Large intestine (tissue), 3 donors: Measurements from ENCODE around the gene WDR17. TPM values are rescaled to one million over a fixed set of nuclear protein-coding genes. Genes with fewer than 3 reads are reported as not detected.
A peak's percentile ranks its signal among the peaks of the same experiment; 100 is the strongest.

Experiments
- DNase-seq, 2 donors: peaks; one replicate each; pipeline versions ENCODE4 v3.0.0 to v3.0.0-alpha.2; 2013
- H3K27ac ChIP-seq: one replicate; pipeline ENCODE4 v1.5.1; 2013; ENCODE audit warnings: low read length
- H3K27me3 ChIP-seq: 2 replicates; pipeline ENCODE4 v1.6.1; 2013; ENCODE audit warnings: low read length; ENCODE audit not compliant: control insufficient read depth, insufficient read depth
- H3K36me3 ChIP-seq: 2 replicates; pipeline ENCODE4 v1.6.1; 2013; ENCODE audit warnings: low read length; ENCODE audit not compliant: control insufficient read depth, insufficient read depth
- H3K4me1 ChIP-seq: one replicate; pipeline ENCODE4 v1.6.1; 2013; ENCODE audit warnings: low read length; ENCODE audit not compliant: control insufficient read depth, insufficient read depth
- H3K4me3 ChIP-seq: one replicate; pipeline ENCODE4 v1.5.1; 2013; ENCODE audit warnings: low read length
- H3K9me3 ChIP-seq: one replicate; pipeline ENCODE4 v1.6.1; 2013; ENCODE audit warnings: mild to moderate bottlenecking, low read depth, low read length, moderate library complexity; ENCODE audit not compliant: control insufficient read depth
- WGBS: methylation state at CpG from one replicate; pipeline ENCODE4 v1.1.5; 2013; ENCODE audit warnings: low lambda C conversion rate; ENCODE audit not compliant: insufficient coverage; 5-methylcytosine and 5-hydroxymethylcytosine counted together
- polyA plus RNA-seq: library from polyadenylated mRNA; unstranded; fragments of 120-200 nt; gene quantifications from one replicate; pipeline ENCODE4 v1.2.1, GENCODE V29; 2013

Gene WDR17
- polyA plus RNA-seq, 1 donor, result 3.2 TPM

DNA sequence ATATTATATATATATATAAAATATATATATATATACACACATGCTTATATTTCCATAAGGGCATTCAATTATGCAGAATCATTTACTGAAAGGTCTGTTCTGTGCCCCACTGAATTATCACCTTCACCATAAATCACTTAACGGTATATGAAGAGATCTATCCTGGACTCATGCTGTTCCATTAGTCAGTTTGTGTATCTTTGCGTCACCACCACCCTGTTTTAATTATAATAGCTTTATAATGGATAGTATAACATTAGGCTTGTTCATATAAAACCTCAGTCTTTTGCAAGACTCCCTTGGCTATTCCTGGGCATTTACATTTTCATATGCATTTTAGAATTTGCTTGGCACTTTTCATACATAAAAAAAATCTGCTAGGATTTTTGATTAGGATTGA is 19.1 kb downstream of the WDR17 start:
- WGBS, result no CpG with 5 or more reads among the region's 2 CpGs
- DNase-seq, result no peak
- Histone ChIP-seq H3K9me3 (no peaks in the 10 kb centered on the region), H3K4me3 (no peak overlapping the region), H3K36me3 (no peaks in the 10 kb centered on the region), H3K27me3 (no peaks in the 10 kb centered on the region), H3K4me1 (no peaks in the 10 kb centered on the region), H3K27ac (no peak overlapping the region)

DNA sequence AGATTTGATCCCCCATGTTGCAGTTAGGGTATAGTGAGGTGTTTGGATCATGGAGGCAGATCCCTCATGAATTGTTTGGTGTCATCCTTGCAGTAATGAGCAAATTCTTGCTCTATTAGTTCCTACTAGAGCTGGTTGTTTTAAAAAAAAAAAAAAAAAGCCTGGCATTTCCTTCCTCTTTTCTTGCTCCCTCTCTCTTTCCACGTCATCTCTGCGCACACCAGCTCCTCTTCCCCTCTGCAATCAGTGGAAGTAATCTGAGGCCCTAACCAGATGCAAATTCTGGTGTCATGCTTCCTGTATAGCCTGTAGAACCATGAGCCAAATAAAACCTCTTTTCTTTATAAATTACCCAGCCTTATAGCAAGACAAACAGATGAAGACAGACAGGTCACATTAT is 24.5 kb downstream of the WDR17 start:
- no peaks in the 10 kb centered on the region for H3K9me3 ChIP-seq
- WGBS, result 70% methylated on average over 2 of the region's 2 CpGs
- H3K27ac ChIP-seq, result no peak overlapping the region
- DNase-seq, result no peak
- H3K4me1 ChIP-seq, result no peaks in the 10 kb centered on the region
- H3K27me3 ChIP-seq, result no peaks in the 10 kb centered on the region
- H3K4me3 ChIP-seq, result no peak overlapping the region
- no peaks in the 10 kb centered on the region for H3K36me3 ChIP-seq

DNA sequence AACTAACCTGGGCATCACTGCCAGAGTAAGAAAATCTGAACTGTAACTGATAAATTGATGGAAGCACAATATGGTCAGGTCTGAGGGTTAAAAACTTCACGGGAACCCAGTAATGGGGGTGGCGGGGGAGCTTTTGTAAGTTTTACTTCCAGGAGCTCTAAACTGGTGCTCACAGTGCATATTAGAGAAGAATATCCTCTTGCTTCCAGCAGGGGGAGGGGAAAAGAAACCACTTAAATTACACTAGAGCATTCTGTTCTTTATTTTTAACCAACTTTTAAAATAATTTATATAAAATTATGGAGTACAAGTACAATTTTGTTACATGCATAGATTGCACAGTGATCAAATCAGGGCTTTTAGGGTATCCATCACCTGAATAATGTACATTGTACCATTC is 33.7 kb downstream of the WDR17 start:
- Histone ChIP-seq H3K4me1 (no peaks in the 10 kb centered on the region), H3K4me3 (no peak overlapping the region), H3K9me3 (no peaks in the 10 kb centered on the region), H3K27me3 (no peaks in the 10 kb centered on the region), H3K27ac (no peak overlapping the region), H3K36me3 (no peaks in the 10 kb centered on the region)
- DNase-seq, result no peak
- 100% methylated on average over 2 of the region's 2 CpGs for WGBS

DNA sequence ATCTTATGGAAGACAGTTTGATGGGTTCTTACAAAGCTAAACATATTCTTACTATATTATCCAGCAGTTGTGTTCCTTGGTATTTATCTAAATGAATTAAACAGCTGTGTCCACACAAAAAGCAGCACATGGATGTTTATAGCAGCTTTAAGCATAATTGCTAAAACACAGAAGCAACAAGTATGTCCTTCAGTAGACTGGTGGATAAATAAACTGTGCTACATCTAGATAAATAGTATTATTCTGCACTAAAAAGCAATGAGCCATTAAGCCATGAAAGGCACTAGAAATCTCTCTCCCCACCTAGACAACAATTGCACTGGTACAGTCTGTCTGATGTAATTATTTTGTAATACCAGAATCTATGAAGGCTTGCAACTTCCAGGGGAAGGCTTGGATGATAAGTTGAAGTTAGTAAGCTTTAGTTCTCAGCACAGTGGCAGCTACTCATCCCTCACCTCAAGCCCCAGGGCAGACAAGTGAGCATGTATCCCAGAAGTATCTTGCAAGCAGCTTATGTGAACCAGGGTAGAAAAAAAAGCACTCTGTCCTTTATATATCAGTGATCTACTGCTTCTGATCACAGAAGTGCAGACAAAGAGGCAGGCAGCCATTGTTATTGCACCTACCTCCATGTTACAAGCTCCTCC is 36.9 kb downstream of the WDR17 start:
- Histone ChIP-seq H3K4me3 (no peak overlapping the region), H3K36me3 (no peaks in the 10 kb centered on the region), H3K9me3 (no peaks in the 10 kb centered on the region), H3K27ac (no peak overlapping the region), H3K4me1 (no peaks in the 10 kb centered on the region), H3K27me3 (no peaks in the 10 kb centered on the region)
- no peak for DNase-seq

DNA sequence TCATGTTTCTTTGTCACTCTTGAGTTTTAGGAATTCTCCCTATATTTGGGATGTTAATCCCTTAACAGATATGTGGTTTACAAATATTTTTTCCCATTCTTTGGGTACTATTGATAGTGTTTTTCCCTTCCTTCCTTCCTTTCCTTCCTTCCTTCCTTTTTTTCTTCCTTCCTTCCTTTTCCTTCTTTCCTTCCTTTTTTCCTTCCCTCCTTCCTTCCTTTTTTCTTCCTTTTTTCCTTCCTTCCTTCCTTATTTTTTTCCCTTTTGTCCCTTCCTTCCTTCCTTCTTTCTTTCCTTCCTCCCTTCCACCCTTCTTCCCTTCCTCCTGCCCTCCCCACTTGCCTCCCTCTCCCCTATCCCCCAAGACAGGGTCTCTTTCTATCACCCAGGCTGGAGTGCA is 42.1 kb downstream of the WDR17 start:
- Histone ChIP-seq H3K27me3 (no peaks in the 10 kb centered on the region), H3K36me3 (no peaks in the 10 kb centered on the region), H3K4me3 (no peak overlapping the region), H3K4me1 (no peaks in the 10 kb centered on the region), H3K27ac (no peak overlapping the region), H3K9me3 (no peaks in the 10 kb centered on the region)
- DNase-seq, result no peak

DNA sequence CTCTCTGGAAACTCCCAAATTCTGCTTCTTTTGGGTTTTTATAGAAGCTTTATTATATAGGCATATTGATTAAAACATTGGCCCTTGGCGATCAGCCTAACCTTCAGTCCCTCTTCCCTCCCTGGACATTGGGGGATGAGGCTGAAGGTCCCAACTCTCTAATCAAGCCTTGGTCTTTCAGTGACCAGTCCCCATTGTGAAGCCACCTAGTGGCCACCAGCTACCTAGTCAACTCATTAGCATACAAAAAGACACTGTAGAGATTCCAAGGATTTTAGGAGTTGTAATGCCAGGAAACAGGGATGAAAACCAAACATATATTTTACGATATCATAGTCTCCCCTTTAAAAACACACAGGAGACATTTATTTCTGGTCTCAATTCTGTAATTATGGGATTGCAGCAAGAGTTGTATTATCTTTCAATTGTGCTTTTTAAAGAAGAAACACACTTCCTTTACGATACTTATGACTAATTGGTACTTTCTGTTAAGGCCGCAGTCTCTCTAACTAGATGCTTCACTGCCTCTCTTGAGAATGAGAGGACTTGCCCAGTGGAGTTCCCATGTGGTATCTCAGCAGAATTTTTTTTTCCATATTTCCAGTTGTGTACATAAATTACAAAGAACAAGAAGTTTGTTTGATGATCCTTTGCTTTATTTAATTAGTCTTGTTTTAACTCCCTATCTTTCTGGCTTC is 58.2 kb downstream of the WDR17 start:
- DNase-seq, result peak in 1 of 2 donors; percentile 3
- H3K4me1 ChIP-seq, result no peaks in the 10 kb centered on the region

DNA sequence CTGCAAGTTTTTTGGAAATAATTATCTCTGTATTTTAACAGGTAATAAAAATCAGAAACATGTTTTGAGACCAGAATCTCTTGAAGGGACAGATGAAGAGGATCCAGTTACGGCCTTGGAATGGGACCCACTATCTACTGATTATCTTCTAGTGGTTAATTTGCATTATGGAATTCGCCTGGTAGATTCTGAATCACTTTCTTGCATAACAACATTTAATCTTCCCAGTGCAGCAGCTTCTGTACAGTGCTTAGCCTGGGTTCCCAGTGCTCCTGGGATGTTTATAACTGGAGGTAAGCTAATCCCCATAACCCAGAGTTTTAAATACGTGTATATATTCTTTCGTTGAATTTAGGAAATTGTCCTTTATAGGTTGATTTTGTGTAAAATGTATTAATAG is 59.4 kb downstream of the WDR17 start:
- Histone ChIP-seq H3K27me3 (no peaks in the 10 kb centered on the region), H3K4me3 (no peak overlapping the region), H3K36me3 (no peaks in the 10 kb centered on the region), H3K4me1 (no peaks in the 10 kb centered on the region), H3K27ac (no peak overlapping the region), H3K9me3 (no peaks in the 10 kb centered on the region)
- WGBS, result 93% methylated on average over 3 of the region's 4 CpGs
- no peak for DNase-seq

More for the DNA sequence above, 58.2 kb downstream of the WDR17 start:
- no peaks in the 10 kb centered on the region for H3K36me3 ChIP-seq
- H3K9me3 ChIP-seq, result no peaks in the 10 kb centered on the region
- WGBS, result no CpG with 5 or more reads among the region's 4 CpGs
- no peaks in the 10 kb centered on the region for H3K27me3 ChIP-seq
- no peak overlapping the region for H3K27ac ChIP-seq
- H3K4me3 ChIP-seq, result no peak overlapping the region

DNA sequence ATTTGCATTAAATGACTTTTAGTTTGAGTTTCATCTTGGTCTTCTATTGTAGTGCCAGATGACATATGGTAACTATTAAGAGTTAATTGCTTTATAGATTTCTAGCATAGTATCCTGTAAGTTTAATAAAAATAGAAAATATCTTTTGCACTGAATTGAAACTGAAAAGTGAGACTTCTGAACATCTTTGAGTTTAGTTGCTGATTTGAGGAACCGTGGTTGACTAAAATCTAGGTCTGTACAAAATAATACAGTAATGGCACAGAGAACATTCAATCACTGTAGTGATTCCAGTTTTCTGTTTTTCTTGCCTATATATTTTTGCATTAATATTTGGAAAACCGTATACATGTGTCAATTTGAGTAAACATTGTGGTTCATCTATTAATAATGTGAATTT is 69.0 kb downstream of the WDR17 start:
- 83% methylated on average over 1 of the region's 2 CpGs for WGBS
- Histone ChIP-seq H3K27ac (no peak overlapping the region), H3K4me3 (no peak overlapping the region), H3K36me3 (no peaks in the 10 kb centered on the region), H3K9me3 (no peaks in the 10 kb centered on the region), H3K4me1 (no peaks in the 10 kb centered on the region), H3K27me3 (no peaks in the 10 kb centered on the region)
- DNase-seq, result no peak

DNA sequence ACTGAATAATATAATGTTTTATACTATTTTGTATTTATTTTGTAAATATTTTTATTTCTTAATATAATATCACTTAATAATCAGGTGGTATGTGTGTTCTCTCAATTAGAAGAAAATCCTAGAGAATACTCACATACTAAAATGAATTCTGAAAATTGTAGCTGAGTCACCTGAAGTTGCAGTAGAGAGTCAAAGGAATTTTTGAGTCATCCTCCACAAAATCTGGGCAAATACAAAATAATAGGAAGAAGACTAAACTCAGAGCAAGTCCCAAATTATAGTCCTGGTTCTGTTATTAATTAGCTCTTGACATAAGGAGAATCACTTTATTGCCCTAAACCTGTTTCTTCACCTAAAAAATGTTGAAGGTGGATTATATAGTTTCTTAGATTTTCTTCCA is 72.0 kb downstream of the WDR17 start:
- Histone ChIP-seq H3K4me3 (no peak overlapping the region), H3K27ac (no peak overlapping the region), H3K36me3 (no peaks in the 10 kb centered on the region), H3K27me3 (no peaks in the 10 kb centered on the region), H3K9me3 (no peaks in the 10 kb centered on the region), H3K4me1 (no peaks in the 10 kb centered on the region)
- no peak for DNase-seq

DNA sequence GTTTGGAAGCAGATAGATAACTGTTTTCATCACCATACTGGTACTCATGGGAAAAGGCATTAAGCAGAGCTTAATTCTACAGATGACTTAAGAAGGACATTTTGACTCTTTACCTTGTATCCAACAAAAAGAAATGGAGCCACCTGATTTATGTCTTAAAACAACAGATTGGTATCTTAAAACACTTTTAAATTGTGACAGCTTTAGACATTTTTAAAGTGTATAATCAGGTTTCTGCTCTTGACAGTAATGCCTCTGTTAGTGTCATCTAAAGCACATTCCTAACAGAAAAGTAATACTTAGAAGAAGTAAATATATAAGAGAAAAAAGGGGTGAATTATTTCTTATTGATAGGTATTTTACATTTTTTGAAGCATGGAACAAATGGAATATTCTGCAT is 73.9 kb downstream of the WDR17 start:
- H3K36me3 ChIP-seq, result no peaks in the 10 kb centered on the region
- no peak overlapping the region for H3K4me3 ChIP-seq
- DNase-seq, result no peak
- no peak overlapping the region for H3K27ac ChIP-seq
- no peaks in the 10 kb centered on the region for H3K27me3 ChIP-seq
- H3K4me1 ChIP-seq, result no peaks in the 10 kb centered on the region
- H3K9me3 ChIP-seq, result no peaks in the 10 kb centered on the region

DNA sequence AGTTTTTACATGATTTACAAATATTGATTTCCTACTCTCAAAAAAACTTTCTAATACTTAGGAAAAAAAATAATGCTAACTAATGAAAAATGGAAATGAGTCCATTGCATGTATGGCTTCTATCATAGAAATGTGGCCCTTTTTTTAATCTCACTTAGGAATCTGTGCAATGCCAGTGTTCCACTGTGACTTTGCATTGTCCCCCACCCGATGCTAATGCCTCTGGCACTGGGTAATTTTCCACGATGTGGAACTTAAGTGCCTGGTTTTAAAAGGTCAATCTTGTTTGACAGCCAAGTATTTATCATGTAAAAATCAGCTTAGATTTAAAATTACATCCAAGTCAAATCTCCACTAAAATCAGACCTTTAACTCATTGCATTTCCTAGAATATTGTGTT is 76.6 kb downstream of the WDR17 start:
- Histone ChIP-seq H3K27ac (no peak overlapping the region), H3K36me3 (no peaks in the 10 kb centered on the region), H3K27me3 (no peaks in the 10 kb centered on the region), H3K4me1 (no peaks in the 10 kb centered on the region), H3K9me3 (no peaks in the 10 kb centered on the region), H3K4me3 (no peak overlapping the region)
- no CpG with 5 or more reads among the region's 2 CpGs for WGBS
- no peak for DNase-seq
